GM12878 (cell line): ENCODE results near the gene TPK1. TPM values are rescaled to one million over a fixed set of nuclear protein-coding genes. Genes with fewer than 3 reads are reported as not detected.

Source experiments
- ATAC-seq: fragments of 200-7000 bp; cut with Tn5 transposase; 3 replicates; pipeline ENCODE4 v1.9.1; 2020; ENCODE audit warnings: mild to moderate bottlenecking, moderate library complexity
- BruUV-seq: library from RNA; stranded (reverse); fragments of 400-500 nt; replicated peaks from 2 replicates; lab custom pipeline; 2021; lab: Mats Ljungman, UMichigan
- CTCF ChIA-PET: fragments of 300-600 bp; sonication (Branson Sonifier 250); formaldehyde crosslinking; extraction: SDS; loops from one replicate; lab custom pipeline; 2021; ENCODE audit warnings: inconsistent platforms; lab: Yijun Ruan, JAX
- POLR2A ChIA-PET: fragments of 350-600 bp; formaldehyde crosslinking; extraction: SDS; loops from one replicate; lab custom pipeline; 2021; ENCODE audit warnings: inconsistent platforms; lab: Charles Lee
- RAD21 ChIA-PET: fragments of 300-600 bp; sonication (Branson Sonifier 250); formaldehyde crosslinking; loops from one replicate; lab custom pipeline; 2023; ENCODE audit warnings: antibody characterized with exemption; ENCODE audit not compliant: unreplicated experiment; lab: Charles Lee
- SMC1A ChIA-PET: fragments of 300-600 bp; sonication (Branson Sonifier 250); formaldehyde crosslinking; loops from one replicate; lab custom pipeline; 2023; ENCODE audit not compliant: unreplicated experiment, uncharacterized antibody; lab: Charles Lee
- DNase-seq: peaks from one replicate; pipeline ENCODE4 v3.0.0-alpha.2; 2011; ENCODE audit warnings: low read depth, low spot score
- FAIRE-seq: peaks from 3 replicates; lab custom pipeline; 2011; peaks lifted over from hg19 to GRCh38; lab: Jason Lieb, UNC
- H2AFZ ChIP-seq: 2 replicates; pipeline ENCODE4 v1.6.0; 2011; ENCODE audit warnings: low read depth, low read length, control low read depth; ENCODE audit not compliant: control insufficient read depth
- H3K27ac ChIP-seq: 2 replicates; pipeline ENCODE4 v1.5.1; 2011; ENCODE audit warnings: control low read depth; ENCODE audit not compliant: control insufficient read depth, insufficient read depth
- H3K27me3 ChIP-seq, 2 experiments: replicated peaks in 1 of 2; 2 replicates each; pipeline versions ENCODE4 v1.6.0 to v1.6.1; 2011; ENCODE audit warnings: low read length in 1 of 2; ENCODE audit not compliant: control insufficient read depth in 2 of 2, insufficient read depth in 2 of 2
- H3K36me3 ChIP-seq, 2 experiments: 2 replicates each; pipeline ENCODE4 v1.5.1; 2011; ENCODE audit warnings: low read length in 1 of 2; ENCODE audit not compliant: control insufficient read depth in 2 of 2, insufficient read depth in 2 of 2
- H3K4me1 ChIP-seq: 2 replicates; pipeline ENCODE4 v1.6.1; 2011; ENCODE audit warnings: mild to moderate bottlenecking, low read length, moderate library complexity, mixed read lengths; ENCODE audit not compliant: control insufficient read depth, insufficient read depth
- H3K4me2 ChIP-seq: 2 replicates; pipeline ENCODE4 v1.6.0; 2011; ENCODE audit warnings: control low read depth; ENCODE audit not compliant: control insufficient read depth, insufficient read depth
- H3K4me3 ChIP-seq: fragments of 200-600 bp; sonication (generic); 2 replicates; pipeline ENCODE4 v1.5.1; 2016
- H3K79me2 ChIP-seq: 2 replicates; pipeline ENCODE4 v1.6.0; 2011; ENCODE audit warnings: low read length; ENCODE audit not compliant: control insufficient read depth, insufficient read depth
- H3K9ac ChIP-seq: 2 replicates; pipeline ENCODE4 v1.8.0; 2011; ENCODE audit warnings: low read length, control low read depth, mixed read lengths; ENCODE audit not compliant: control insufficient read depth, insufficient read depth
- H3K9me3 ChIP-seq: replicated peaks from 3 replicates; pipeline ENCODE4 v1.5.1; 2011; ENCODE audit warnings: mild to moderate bottlenecking, low read length; ENCODE audit not compliant: control insufficient read depth, insufficient read depth
- H4K20me1 ChIP-seq: 2 replicates; pipeline ENCODE4 v1.6.0; 2011; ENCODE audit not compliant: control insufficient read depth, insufficient read depth
- ATF7 ChIP-seq: fragments of 450-650 bp; IDR thresholded peaks from 2 replicates; pipeline ENCODE4 v1.6.1; 2016; ENCODE audit warnings: low read depth, mild to moderate bottlenecking
- CHD1 ChIP-seq: IDR thresholded peaks from 2 replicates; pipeline ENCODE4 v1.6.1; 2012; ENCODE audit warnings: low read depth, low read length, improper control_type of control experiment
- CHD2 ChIP-seq: IDR thresholded peaks from 2 replicates; pipeline ENCODE4 v1.6.1; 2011; ENCODE audit warnings: low read depth, low read length, improper control_type of control experiment, borderline replicate concordance
- FOXM1 ChIP-seq: IDR thresholded peaks from 2 replicates; pipeline ENCODE4 v1.6.1; 2012; ENCODE audit warnings: low read depth, mild to moderate bottlenecking, inconsistent platforms, low read length, moderate library complexity
- HCFC1 ChIP-seq: fragments of 150-350 bp; IDR thresholded peaks from 2 replicates; pipeline ENCODE4 v1.6.1; 2014; ENCODE audit warnings: low read length
- HDAC6 ChIP-seq: fragments of 200-600 bp; sonication (generic); IDR thresholded peaks from one replicate; pipeline ENCODE4 v1.8.0; 2017; ENCODE audit warnings: antibody characterized with exemption; ENCODE audit not compliant: unreplicated experiment
- IKZF2 ChIP-seq, 2 experiments: fragments of 450-650 bp; IDR thresholded peaks; 2 replicates each; pipeline ENCODE4 v1.6.1; 2017; ENCODE audit warnings: mild to moderate bottlenecking in 2 of 2, moderate library complexity in 2 of 2
- NFIC ChIP-seq: IDR thresholded peaks from 2 replicates; pipeline ENCODE4 v1.6.1; 2012; ENCODE audit warnings: low read depth, mild to moderate bottlenecking, inconsistent platforms, low read length, moderate library complexity
- RBBP5 ChIP-seq: fragments of 200-600 bp; sonication (generic); conservative IDR thresholded peaks from 2 replicates; pipeline ENCODE4 v1.6.1; 2016
- RCOR1 ChIP-seq: conservative IDR thresholded peaks from 2 replicates; pipeline ENCODE4 v1.6.1; 2012; ENCODE audit warnings: low read depth, low read length, improper control_type of control experiment
- SIN3A ChIP-seq: IDR thresholded peaks from 2 replicates; pipeline ENCODE4 v1.6.1; 2012; ENCODE audit warnings: low read depth, low read length, improper control_type of control experiment
- USF1 ChIP-seq: IDR thresholded peaks from 2 replicates; pipeline ENCODE4 v1.6.1; 2011; ENCODE audit warnings: borderline replicate concordance, low read depth, mild to moderate bottlenecking, moderate library complexity, mixed read lengths, low read length; ENCODE audit not compliant: insufficient read depth; ENCODE audit errors: extremely low read length
- ZNF274 ChIP-seq: IDR thresholded peaks from one replicate; pipeline ENCODE4 v1.8.0; 2011; ENCODE audit not compliant: insufficient read length, insufficient read depth
- WGBS: methylation state at CpG from one replicate; pipeline ENCODE4 v1.1.6; 2016; ENCODE audit warnings: low lambda C conversion rate; ENCODE audit not compliant: insufficient replicate concordance, insufficient coverage; ENCODE audit errors: missing lambda C conversion rate; 5-methylcytosine and 5-hydroxymethylcytosine counted together
- in situ Hi-C: fragments of 300-500 bp; cut with MboI; formaldehyde crosslinking; loops from 9 replicates; pipeline ENCODE4 v1.14.3; 2018; ENCODE audit warnings: mixed read lengths
- intact Hi-C: fragments of 100-400 bp; cut with micrococcal nuclease; formaldehyde crosslinking; loops from one replicate; pipeline ENCODE4 v1.14.2; 2022; ENCODE audit not compliant: unreplicated experiment
- polyA plus RNA-seq, 11 experiments: library from polyadenylated mRNA; depleted of rRNA in 4 of 11; unstranded in 6 of 11; stranded (reverse) in 5 of 11; fragments of >200 nt; fragmentation: Nextera tagmentation in 4 of 11; fragmentation: Illumina TruSeq in 1 of 11; extraction: Ambion mirVana in 4 of 11; extraction: Trizol in 1 of 11; gene quantifications; 1 replicate in 1 of 11; 2 replicates in 10 of 11; pipeline versions ENCODE4 v1.2.1 to v1.2.3, GENCODE V29; 2011 to 2016; ENCODE audit warnings: inconsistent platforms in 2 of 11, missing spikeins in 2 of 11, low read depth in 1 of 11
- total RNA-seq, 4 experiments: library from RNA; depleted of rRNA in 3 of 4; stranded (reverse); fragments of >200 nt in 3 of 4; fragmentation: Illumina TruSeq in 1 of 4; extraction: Trizol in 1 of 4; gene quantifications; 2 replicates each; pipeline versions ENCODE4 v1.2.1 to v1.2.3, GENCODE V29; 2013 to 2021
- TF ChIP-seq, protein P1 (sequence below): IDR thresholded peaks from 2 replicates; pipeline ENCODE4 v1.6.1; 2012; ENCODE audit warnings: improper control_type of control experiment, low read depth, low read length; ENCODE audit not compliant: insufficient replicate concordance
- TF ChIP-seq, protein P2 (sequence below): fragments of 450-650 bp; IDR thresholded peaks from 2 replicates; pipeline ENCODE4 v1.6.1; 2014; ENCODE audit warnings: mild to moderate bottlenecking
- TF ChIP-seq, protein P3 (sequence below): IDR thresholded peaks from 2 replicates; pipeline ENCODE4 v1.6.1; 2012; ENCODE audit warnings: low read depth, low read length, improper control_type of control experiment

The TPK1 gene
- total and polyA plus RNA-seq, 10 of the 15 experiments (the other 5 are each of a cell fraction or from before 2014, with no cell fraction given) = 7.1 to 19.0 (median 9.3) TPM

DNA sequence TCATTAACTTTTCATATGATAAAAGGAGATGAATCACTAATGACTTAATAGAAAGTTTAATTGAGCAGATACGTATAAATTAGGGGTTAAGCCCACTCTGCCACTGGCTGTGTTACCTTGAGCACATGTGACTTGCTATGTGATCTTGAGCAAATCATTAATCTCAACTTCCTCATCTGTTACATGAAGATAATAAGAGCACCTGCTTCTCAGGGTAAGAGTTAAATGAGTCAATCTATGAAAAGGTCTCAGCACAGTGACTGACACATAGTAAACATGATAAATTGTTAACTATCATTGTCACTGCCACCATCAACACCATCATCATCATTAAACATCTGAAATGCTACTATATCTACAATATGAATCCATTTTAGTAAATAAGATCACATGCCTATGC, 110.8 kb downstream of the TPK1 start (continued):
- TF ChIP-seq, protein P1, sequence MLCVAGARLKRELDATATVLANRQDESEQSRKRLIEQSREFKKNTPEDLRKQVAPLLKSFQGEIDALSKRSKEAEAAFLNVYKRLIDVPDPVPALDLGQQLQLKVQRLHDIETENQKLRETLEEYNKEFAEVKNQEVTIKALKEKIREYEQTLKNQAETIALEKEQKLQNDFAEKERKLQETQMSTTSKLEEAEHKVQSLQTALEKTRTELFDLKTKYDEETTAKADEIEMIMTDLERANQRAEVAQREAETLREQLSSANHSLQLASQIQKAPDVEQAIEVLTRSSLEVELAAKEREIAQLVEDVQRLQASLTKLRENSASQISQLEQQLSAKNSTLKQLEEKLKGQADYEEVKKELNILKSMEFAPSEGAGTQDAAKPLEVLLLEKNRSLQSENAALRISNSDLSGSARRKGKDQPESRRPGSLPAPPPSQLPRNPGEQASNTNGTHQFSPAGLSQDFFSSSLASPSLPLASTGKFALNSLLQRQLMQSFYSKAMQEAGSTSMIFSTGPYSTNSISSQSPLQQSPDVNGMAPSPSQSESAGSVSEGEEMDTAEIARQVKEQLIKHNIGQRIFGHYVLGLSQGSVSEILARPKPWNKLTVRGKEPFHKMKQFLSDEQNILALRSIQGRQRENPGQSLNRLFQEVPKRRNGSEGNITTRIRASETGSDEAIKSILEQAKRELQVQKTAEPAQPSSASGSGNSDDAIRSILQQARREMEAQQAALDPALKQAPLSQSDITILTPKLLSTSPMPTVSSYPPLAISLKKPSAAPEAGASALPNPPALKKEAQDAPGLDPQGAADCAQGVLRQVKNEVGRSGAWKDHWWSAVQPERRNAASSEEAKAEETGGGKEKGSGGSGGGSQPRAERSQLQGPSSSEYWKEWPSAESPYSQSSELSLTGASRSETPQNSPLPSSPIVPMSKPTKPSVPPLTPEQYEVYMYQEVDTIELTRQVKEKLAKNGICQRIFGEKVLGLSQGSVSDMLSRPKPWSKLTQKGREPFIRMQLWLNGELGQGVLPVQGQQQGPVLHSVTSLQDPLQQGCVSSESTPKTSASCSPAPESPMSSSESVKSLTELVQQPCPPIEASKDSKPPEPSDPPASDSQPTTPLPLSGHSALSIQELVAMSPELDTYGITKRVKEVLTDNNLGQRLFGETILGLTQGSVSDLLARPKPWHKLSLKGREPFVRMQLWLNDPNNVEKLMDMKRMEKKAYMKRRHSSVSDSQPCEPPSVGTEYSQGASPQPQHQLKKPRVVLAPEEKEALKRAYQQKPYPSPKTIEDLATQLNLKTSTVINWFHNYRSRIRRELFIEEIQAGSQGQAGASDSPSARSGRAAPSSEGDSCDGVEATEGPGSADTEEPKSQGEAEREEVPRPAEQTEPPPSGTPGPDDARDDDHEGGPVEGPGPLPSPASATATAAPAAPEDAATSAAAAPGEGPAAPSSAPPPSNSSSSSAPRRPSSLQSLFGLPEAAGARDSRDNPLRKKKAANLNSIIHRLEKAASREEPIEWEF = no peak

DNA sequence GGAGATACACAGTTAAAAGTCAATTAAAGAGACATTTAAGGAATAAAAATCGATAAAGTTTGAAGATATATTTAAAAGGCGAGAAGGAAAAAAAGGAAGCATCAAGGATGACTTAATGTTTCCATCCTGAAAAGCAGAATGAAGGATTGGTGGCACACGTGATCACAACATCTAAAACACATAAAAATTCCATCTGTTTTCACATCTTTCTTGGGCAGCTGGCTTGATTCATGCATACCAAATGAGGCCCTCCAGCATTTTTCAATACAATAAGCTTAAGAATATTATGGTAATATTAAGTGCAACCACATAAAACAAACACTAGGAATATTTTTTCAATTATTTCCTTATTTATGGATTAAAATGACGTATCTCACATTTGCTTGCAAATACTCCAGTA, 112.6 kb downstream of the TPK1 start:
- H3K4me2 ChIP-seq = no peak overlapping the region
- H4K20me1 ChIP-seq = no peaks in the 10 kb centered on the region
- no peak overlapping the region for H3K4me3 ChIP-seq
- SMC1A ChIA-PET = no interaction called here
- no peaks in the 10 kb centered on the region for H3K79me2 ChIP-seq
- DNase-seq = no peak
- CTCF ChIA-PET = interaction anchor here (1.0 kb wide), 1 partner anchor 53 kb away, joined by 4 read pairs; no protein-coding TSS in a partner anchor
- WGBS = 46% methylated on average over 4 of the region's 4 CpGs
- no peak overlapping the region for H2AFZ ChIP-seq
- no peaks in the 10 kb centered on the region for H3K36me3 ChIP-seq
- no peak for ATAC-seq
- no TSS peak for BruUV-seq
- no peak overlapping the region for H3K27ac ChIP-seq
- RAD21 ChIA-PET = no interaction called here
- FAIRE-seq = no peak
- in situ Hi-C loops (no loop called here), intact Hi-C loops (no loop called here)
- no peak overlapping the region for H3K9ac ChIP-seq
- no peaks in the 10 kb centered on the region for H3K4me1 ChIP-seq
- POLR2A ChIA-PET = interaction anchor here (0.5 kb wide), 1 partner anchor 214 kb away, joined by 4 read pairs; no protein-coding TSS in a partner anchor
- H3K9me3 ChIP-seq = no peaks in the 10 kb centered on the region
- H3K27me3 ChIP-seq = no peaks in the 10 kb centered on the region
- TF ChIP-seq HCFC1 = no peak
- TF ChIP-seq, protein P2, sequence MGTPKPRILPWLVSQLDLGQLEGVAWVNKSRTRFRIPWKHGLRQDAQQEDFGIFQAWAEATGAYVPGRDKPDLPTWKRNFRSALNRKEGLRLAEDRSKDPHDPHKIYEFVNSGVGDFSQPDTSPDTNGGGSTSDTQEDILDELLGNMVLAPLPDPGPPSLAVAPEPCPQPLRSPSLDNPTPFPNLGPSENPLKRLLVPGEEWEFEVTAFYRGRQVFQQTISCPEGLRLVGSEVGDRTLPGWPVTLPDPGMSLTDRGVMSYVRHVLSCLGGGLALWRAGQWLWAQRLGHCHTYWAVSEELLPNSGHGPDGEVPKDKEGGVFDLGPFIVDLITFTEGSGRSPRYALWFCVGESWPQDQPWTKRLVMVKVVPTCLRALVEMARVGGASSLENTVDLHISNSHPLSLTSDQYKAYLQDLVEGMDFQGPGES = no peak
- no peak for TF ChIP-seq USF1
- TF ChIP-seq CHD1 = no peak
- no peak for TF ChIP-seq ATF7
- TF ChIP-seq FOXM1 = no peak
- TF ChIP-seq RBBP5 = no peak
- TF ChIP-seq ZNF274 = no peak
- TF ChIP-seq, protein P3, sequence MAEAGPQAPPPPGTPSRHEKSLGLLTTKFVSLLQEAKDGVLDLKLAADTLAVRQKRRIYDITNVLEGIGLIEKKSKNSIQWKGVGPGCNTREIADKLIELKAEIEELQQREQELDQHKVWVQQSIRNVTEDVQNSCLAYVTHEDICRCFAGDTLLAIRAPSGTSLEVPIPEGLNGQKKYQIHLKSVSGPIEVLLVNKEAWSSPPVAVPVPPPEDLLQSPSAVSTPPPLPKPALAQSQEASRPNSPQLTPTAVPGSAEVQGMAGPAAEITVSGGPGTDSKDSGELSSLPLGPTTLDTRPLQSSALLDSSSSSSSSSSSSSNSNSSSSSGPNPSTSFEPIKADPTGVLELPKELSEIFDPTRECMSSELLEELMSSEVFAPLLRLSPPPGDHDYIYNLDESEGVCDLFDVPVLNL = no peak
- TF ChIP-seq RCOR1 = no peak
- no peak for TF ChIP-seq SIN3A
- no peak for TF ChIP-seq HDAC6
- no peak for TF ChIP-seq NFIC
- TF ChIP-seq IKZF2 (IDR thresholded peaks at IDR 0.05) = no peak
- no peak for TF ChIP-seq CHD2
